Measurements from ENCODE around the gene KCNK3. TPM values are rescaled to one million over a fixed set of nuclear protein-coding genes. Genes with fewer than 3 reads are reported as not detected.

The KCNK3 gene
- total and polyA plus RNA-seq, 2 of the 13 experiments (the other 11 are each of a cell fraction or from before 2014, with no cell fraction given): not detected

DNA sequence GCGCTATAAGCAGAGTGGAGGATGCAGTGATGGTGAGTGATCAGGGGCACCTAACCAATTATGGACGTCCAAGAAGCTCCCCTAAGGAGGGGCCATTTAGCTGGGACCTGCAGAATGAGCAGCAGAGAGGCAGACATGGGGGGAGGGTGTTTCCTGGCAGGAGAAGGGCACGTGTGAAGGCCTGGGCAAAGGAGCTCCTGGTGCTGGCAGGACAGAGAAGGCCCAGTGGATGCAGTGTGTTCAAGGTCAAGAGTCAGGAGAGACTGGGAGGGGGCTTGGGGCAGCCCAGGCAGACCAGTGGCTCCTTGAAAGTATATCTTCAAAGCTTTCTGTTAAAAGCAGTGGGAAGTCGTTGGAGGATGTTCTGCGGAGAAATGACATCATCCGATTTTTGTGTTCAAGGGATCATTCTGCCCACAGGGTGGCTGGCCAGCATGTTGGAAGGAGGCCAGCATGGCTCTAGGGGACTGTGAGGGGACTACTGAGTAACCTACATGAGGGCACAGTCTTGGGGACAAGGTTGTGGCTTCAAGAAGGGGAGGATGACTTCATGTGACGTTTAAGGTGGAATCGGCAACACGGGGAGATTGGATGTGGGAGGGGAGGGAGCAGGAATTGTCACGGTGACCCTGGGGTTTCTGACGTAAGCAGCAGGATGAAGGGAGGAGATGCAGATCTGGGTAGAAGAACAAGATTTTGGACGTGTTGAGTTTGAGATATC, 42.4 kb upstream of the KCNK3 start:
- CTCF ChIA-PET (ENCODE audit: low intra/inter-chr PET ratio, low total read pairs): no interaction called here

More for the DNA sequence above, 42.4 kb upstream of the KCNK3 start:
- POLR2A ChIA-PET: no interaction called here
- no peaks in the 10 kb centered on the region for H3K9me3 ChIP-seq (ENCODE audit: low read length)
- ATAC-seq (no peak), DNase-seq (ENCODE audit: low spot score) (no peak), FAIRE-seq (no peak)
- H3K79me2 ChIP-seq (ENCODE audit: insufficient read depth, low read length): no peaks in the 10 kb centered on the region
- H3K9ac ChIP-seq (ENCODE audit: insufficient read depth, low read depth, low read length): no peak overlapping the region
- no TSS peak for BruUV-seq (replicated peaks)
- no peak overlapping the region for H2AFZ ChIP-seq (ENCODE audit: low read length)
- H3K4me1 ChIP-seq (ENCODE audit: insufficient read depth, low read length): no peaks in the 10 kb centered on the region
- no peak overlapping the region for H3K27ac ChIP-seq (ENCODE audit: extremely low read length, insufficient read depth, low read length)
- no peaks in the 10 kb centered on the region for H4K20me1 ChIP-seq (ENCODE audit: insufficient read depth, low read length)
- no peaks in the 10 kb centered on the region for H3K36me3 ChIP-seq (replicated peaks in 1 of 2; ENCODE audit: control insufficient read depth in 1 of 2, insufficient read depth in 2 of 2, low read length in 2 of 2)
- 47% methylated on average over 12 of the region's 12 CpGs for WGBS (ENCODE audit: low lambda C conversion rate)
- TF ChIP-seq KMT2B (CRISPR knock-in tag; IDR thresholded peaks at IDR 0.05): no peak
- TF ChIP-seq, protein P1, sequence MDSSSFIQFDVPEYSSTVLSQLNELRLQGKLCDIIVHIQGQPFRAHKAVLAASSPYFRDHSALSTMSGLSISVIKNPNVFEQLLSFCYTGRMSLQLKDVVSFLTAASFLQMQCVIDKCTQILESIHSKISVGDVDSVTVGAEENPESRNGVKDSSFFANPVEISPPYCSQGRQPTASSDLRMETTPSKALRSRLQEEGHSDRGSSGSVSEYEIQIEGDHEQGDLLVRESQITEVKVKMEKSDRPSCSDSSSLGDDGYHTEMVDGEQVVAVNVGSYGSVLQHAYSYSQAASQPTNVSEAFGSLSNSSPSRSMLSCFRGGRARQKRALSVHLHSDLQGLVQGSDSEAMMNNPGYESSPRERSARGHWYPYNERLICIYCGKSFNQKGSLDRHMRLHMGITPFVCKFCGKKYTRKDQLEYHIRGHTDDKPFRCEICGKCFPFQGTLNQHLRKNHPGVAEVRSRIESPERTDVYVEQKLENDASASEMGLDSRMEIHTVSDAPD (CRISPR knock-in tag; IDR thresholded peaks at IDR 0.05): no peak
- TF ChIP-seq ATF7 (IDR thresholded peaks at IDR 0.05): peak; percentile 80
- no peak for TF ChIP-seq ATF7 (CRISPR knock-in tag; IDR thresholded peaks at IDR 0.05)
- TF ChIP-seq MATR3 (CRISPR knock-in tag; IDR thresholded peaks at IDR 0.05): no peak
- TF ChIP-seq, protein P2, sequence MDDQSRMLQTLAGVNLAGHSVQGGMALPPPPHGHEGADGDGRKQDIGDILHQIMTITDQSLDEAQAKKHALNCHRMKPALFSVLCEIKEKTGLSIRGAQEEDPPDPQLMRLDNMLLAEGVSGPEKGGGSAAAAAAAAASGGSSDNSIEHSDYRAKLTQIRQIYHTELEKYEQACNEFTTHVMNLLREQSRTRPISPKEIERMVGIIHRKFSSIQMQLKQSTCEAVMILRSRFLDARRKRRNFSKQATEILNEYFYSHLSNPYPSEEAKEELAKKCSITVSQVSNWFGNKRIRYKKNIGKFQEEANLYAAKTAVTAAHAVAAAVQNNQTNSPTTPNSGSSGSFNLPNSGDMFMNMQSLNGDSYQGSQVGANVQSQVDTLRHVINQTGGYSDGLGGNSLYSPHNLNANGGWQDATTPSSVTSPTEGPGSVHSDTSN (CRISPR knock-in tag; IDR thresholded peaks at IDR 0.05; ENCODE audit: borderline replicate concordance): no peak
- TF ChIP-seq ELF4 (CRISPR knock-in tag; IDR thresholded peaks at IDR 0.05; ENCODE audit: borderline replicate concordance): no peak
- TF ChIP-seq FLYWCH1 (CRISPR knock-in tag; IDR thresholded peaks at IDR 0.05): no peak
- peak; percentile 61 for TF ChIP-seq CREB1 (IDR thresholded peaks at IDR 0.05)
- TF ChIP-seq CREB1 (CRISPR knock-in tag; IDR thresholded peaks at IDR 0.05): no peak
- H3K27me3 ChIP-seq (ENCODE audit: control insufficient read depth in 1 of 2, insufficient read depth in 2 of 2, low read length in 2 of 2): peaks cover 10 to 81% of the 10 kb centered on the region in 2 experiments
- no peak overlapping the region for H3K4me2 ChIP-seq (ENCODE audit: low read depth, low read length)
- no peak overlapping the region for H3K4me3 ChIP-seq (replicated peaks in 1 of 3; ENCODE audit: insufficient read depth in 1 of 3, low read depth in 2 of 3, low read length in 3 of 3)
- intact Hi-C loops (cut with micrococcal nuclease; ENCODE audit: unreplicated experiment): no loop called here
- in situ Hi-C loops (cut with HindIII; ENCODE audit: extremely low pct_ligation_motif_present, low pct_unique_long_range_greater_than_20kb): no loop called here

Measured in HepG2 (cell line).